ENCODE measurements around the gene DMBX1. TPM values are rescaled to one million over a fixed set of nuclear protein-coding genes. Genes with fewer than 3 reads are reported as not detected.

The DMBX1 gene
- total and polyA plus RNA-seq, 9 of the 15 experiments (the other 6 are each of a cell fraction or from before 2014, with no cell fraction given), result 0.25 to 4.3 (median 1.0) TPM

DNA sequence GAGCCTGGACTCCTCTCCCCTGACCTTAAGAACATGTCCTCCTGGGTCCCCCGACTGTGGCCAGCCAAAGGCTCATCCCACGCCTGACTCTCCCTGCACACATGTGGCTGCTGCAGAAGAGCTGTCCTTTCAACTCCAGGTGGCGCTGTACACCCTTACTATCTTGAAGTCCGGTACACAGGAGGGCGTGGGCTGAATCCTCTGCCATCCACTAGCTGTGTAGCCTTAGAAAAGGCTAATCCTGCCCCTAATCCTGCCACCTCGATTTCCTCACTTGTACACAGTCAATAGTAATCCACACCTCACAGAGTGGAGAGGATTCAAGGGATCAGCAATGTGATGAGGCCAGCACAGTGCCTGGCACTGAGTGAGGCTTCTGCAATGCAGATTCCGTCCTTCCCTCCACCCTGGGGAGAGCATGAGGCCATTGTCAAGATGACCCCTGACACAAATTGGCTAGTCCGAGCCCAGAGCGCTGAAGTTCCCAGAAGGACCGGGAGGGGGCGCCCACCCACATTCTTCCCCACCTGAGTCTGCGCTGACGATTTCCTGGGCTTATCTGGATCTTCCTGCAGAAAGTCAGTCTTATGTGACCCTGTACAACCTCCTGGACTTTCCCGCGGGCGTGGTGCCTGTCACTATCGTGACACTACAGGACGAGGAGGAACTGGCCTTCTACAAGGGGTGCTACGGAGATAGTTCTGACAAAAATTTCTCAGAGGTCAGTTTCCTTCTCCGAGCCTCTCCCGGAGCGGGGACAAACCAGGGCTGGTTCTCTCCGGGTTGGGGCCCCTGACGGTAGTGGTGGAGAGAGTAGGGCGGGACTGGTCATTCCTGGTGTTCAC is 47.1 kb upstream of the DMBX1 start (continued):
- TF ChIP-seq TEAD1 (CRISPR knock-in tag; IDR thresholded peaks at IDR 0.05) (peak; percentile 92 to 100), RHOXF2B (CRISPR knock-in tag; conservative IDR thresholded peaks at IDR 0.05) (peak; percentile 87; the same call in 1 of the 2 replicates), ZNF24 (IDR thresholded peaks at IDR 0.05) (peak; percentile 49), RFX5 (IDR thresholded peaks at IDR 0.05; ENCODE audit: low read depth, low read length) (no peak), ZBED1 (IDR thresholded peaks at IDR 0.05) (peak; percentile 99), STAT5B (CRISPR knock-in tag; IDR thresholded peaks at IDR 0.05) (no peak), CBX2 (IDR thresholded peaks at IDR 0.05; ENCODE audit: insufficient read depth, low read length, poor library complexity, severe bottlenecking) (no peak), SMARCA5 (IDR thresholded peaks at IDR 0.05) (peak; percentile 97), GTF2F1 (IDR thresholded peaks at IDR 0.05; ENCODE audit: low read depth, low read length) (no peak), NFE2L1 (tag; IDR thresholded peaks at IDR 0.05; ENCODE audit: borderline replicate concordance, low read depth) (no peak), HNRNPK (IDR thresholded peaks at IDR 0.05; ENCODE audit: low read depth, low read length, poor library complexity, severe bottlenecking) (no peak), RNF2 (IDR thresholded peaks at IDR 0.05) (peak; percentile 78), ZNF785 (CRISPR knock-in tag; IDR thresholded peaks at IDR 0.05) (no peak), NELFE (IDR thresholded peaks at IDR 0.05; ENCODE audit: insufficient read depth, insufficient read length) (no peak), FOXA3 (CRISPR knock-in tag; conservative IDR thresholded peaks at IDR 0.05 in 1 of 2, IDR thresholded peaks at IDR 0.05 in 1 of 2) (peak in 1 of 2 experiments; percentile 81; a peak in 1 of 4 replicates), MAFG (tag; conservative IDR thresholded peaks at IDR 0.05) (no peak), ZNF75A (CRISPR knock-in tag; IDR thresholded peaks at IDR 0.05) (no peak), TRIM28 (IDR thresholded peaks at IDR 0.05) (peak; percentile 93)
- TF ChIP-seq, protein P1, sequence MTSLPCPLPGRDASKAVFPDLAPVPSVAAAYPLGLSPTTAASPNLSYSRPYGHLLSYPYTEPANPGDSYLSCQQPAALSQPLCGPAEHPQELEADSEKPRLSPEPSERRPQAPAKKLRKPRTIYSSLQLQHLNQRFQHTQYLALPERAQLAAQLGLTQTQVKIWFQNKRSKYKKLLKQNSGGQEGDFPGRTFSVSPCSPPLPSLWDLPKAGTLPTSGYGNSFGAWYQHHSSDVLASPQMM (CRISPR knock-in tag; IDR thresholded peaks at IDR 0.05), result no peak
- TF ChIP-seq, protein P2, sequence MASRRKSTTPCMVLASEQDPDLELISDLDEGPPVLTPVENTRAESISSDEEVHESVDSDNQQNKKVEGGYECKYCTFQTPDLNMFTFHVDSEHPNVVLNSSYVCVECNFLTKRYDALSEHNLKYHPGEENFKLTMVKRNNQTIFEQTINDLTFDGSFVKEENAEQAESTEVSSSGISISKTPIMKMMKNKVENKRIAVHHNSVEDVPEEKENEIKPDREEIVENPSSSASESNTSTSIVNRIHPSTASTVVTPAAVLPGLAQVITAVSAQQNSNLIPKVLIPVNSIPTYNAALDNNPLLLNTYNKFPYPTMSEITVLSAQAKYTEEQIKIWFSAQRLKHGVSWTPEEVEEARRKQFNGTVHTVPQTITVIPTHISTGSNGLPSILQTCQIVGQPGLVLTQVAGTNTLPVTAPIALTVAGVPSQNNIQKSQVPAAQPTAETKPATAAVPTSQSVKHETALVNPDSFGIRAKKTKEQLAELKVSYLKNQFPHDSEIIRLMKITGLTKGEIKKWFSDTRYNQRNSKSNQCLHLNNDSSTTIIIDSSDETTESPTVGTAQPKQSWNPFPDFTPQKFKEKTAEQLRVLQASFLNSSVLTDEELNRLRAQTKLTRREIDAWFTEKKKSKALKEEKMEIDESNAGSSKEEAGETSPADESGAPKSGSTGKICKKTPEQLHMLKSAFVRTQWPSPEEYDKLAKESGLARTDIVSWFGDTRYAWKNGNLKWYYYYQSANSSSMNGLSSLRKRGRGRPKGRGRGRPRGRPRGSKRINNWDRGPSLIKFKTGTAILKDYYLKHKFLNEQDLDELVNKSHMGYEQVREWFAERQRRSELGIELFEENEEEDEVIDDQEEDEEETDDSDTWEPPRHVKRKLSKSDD (conservative IDR thresholded peaks at IDR 0.05; ENCODE audit: low read length), result no peak
- TF ChIP-seq, protein P3, sequence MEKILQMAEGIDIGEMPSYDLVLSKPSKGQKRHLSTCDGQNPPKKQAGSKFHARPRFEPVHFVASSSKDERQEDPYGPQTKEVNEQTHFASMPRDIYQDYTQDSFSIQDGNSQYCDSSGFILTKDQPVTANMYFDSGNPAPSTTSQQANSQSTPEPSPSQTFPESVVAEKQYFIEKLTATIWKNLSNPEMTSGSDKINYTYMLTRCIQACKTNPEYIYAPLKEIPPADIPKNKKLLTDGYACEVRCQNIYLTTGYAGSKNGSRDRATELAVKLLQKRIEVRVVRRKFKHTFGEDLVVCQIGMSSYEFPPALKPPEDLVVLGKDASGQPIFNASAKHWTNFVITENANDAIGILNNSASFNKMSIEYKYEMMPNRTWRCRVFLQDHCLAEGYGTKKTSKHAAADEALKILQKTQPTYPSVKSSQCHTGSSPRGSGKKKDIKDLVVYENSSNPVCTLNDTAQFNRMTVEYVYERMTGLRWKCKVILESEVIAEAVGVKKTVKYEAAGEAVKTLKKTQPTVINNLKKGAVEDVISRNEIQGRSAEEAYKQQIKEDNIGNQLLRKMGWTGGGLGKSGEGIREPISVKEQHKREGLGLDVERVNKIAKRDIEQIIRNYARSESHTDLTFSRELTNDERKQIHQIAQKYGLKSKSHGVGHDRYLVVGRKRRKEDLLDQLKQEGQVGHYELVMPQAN (IDR thresholded peaks at IDR 0.05; ENCODE audit: borderline replicate concordance), result peak; percentile 80
- TF ChIP-seq, protein P4, sequence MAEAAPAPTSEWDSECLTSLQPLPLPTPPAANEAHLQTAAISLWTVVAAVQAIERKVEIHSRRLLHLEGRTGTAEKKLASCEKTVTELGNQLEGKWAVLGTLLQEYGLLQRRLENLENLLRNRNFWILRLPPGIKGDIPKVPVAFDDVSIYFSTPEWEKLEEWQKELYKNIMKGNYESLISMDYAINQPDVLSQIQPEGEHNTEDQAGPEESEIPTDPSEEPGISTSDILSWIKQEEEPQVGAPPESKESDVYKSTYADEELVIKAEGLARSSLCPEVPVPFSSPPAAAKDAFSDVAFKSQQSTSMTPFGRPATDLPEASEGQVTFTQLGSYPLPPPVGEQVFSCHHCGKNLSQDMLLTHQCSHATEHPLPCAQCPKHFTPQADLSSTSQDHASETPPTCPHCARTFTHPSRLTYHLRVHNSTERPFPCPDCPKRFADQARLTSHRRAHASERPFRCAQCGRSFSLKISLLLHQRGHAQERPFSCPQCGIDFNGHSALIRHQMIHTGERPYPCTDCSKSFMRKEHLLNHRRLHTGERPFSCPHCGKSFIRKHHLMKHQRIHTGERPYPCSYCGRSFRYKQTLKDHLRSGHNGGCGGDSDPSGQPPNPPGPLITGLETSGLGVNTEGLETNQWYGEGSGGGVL (CRISPR knock-in tag; IDR thresholded peaks at IDR 0.05), result no peak
